PFSK-1 (cell line): ENCODE data around the gene IL15RA.

Source experiments
- POLR2AphosphoS5 ChIP-seq: IDR thresholded peaks from 2 replicates; pipeline ENCODE4 v1.6.1; 2012; ENCODE audit warnings: low read depth, mild to moderate bottlenecking, control low read depth, low read length, moderate library complexity
- SIN3A ChIP-seq: IDR thresholded peaks from 2 replicates; pipeline ENCODE4 v1.6.1; 2012; ENCODE audit warnings: mild to moderate bottlenecking, low read length, moderate library complexity, borderline replicate concordance; ENCODE audit not compliant: insufficient read depth

- TF ChIP-seq SIN3A (no peak), POLR2AphosphoS5 (no peak)
These were observed 8.5 kb downstream of the IL15RA start for GRCh38 chr10:5968681-5969453.
